ENCODE data around the gene UBA7. TPM values are rescaled to one million over a fixed set of nuclear protein-coding genes. Genes with fewer than 3 reads are reported as not detected.
"Not testable (repeated sequence)": the region's sequence is repeated elsewhere in the genome, so short reads cannot be mapped to it uniquely, and the experiment has no call there.

Gene UBA7
- polyA plus RNA-seq, 1 of the 3 experiments (the other 2 are of a cell fraction) = 22.6 TPM

- TF ChIP-seq NRF1 (IDR thresholded peaks at IDR 0.05; ENCODE audit: low read depth, low read length) = no peak
- TF ChIP-seq FOXM1 (IDR thresholded peaks at IDR 0.05; ENCODE audit: low read depth) = no peak
Observed at GRCh38 chr3:49779358-49780079, 34.2 kb downstream of the UBA7 start (continued).

- POLR2A ChIA-PET; H3K9ac ChIP-seq; H3K4me2 ChIP-seq; H3K27me3 ChIP-seq (ENCODE audit: insufficient read depth); H3K4me3 ChIP-seq (ENCODE audit: low read depth in 2 of 2, low read length in 1 of 2); H2AFZ ChIP-seq (ENCODE audit: low read depth); H3K9me3 ChIP-seq; H3K4me1 ChIP-seq (ENCODE audit: control insufficient read depth in 1 of 2, insufficient read depth in 2 of 2, low read depth in 1 of 2, low read length in 1 of 2); H3K27ac ChIP-seq (ENCODE audit: low read depth in 2 of 2, low read length in 1 of 2); DNase-seq; H3K9me2 ChIP-seq: not testable (repeated sequence)
- CTCF ChIA-PET = interaction anchor here (1.0 to 1.1 kb wide), 2 partner anchors 27 to 236 kb away, joined by 3 to 6 read pairs; partner anchors contain the start of gene INKA1
- 94% methylated on average over 8 of the region's 8 CpGs for WGBS (ENCODE audit: low lambda C conversion rate)
- Histone ChIP-seq H3K36me3 (replicated peaks in 1 of 2; ENCODE audit: control insufficient read depth in 1 of 2, insufficient read depth in 2 of 2, low read length in 1 of 2) (peaks cover 0 to 28% of the 10 kb centered on the region in 2 experiments), H3F3A (replicated peaks; ENCODE audit: insufficient read depth) (peaks cover 12% of the 10 kb centered on the region), H4K20me1 (ENCODE audit: insufficient read depth) (peaks cover 55% of the 10 kb centered on the region), H3K79me2 (ENCODE audit: insufficient read depth) (peaks cover 96% of the 10 kb centered on the region)
Observed at GRCh38 chr3:49776101-49776500, 37.7 kb downstream of the UBA7 start.

DNA sequence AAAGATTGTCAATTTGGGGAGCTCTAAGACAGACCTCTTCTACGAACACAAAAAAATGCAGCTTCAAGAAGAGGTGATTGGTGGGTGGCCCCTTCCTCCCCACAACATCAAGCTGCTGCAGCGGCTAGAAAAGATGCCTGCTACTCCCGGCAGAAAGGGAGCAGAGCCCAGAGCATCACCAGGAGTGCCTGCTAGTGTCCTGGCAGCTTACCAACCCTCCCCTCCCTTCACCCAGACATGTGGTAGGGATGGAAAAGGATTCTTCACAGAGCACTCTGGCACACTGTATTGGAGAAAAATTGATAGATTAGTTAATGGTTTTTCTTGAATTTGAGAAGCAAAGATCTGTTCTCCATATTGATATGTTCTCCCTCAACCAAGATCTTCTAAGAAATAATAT, 38.2 kb downstream of the UBA7 start:
- Histone ChIP-seq H3K4me1 (ENCODE audit: control insufficient read depth in 1 of 2, insufficient read depth in 2 of 2, low read depth in 1 of 2, low read length in 1 of 2) (peaks cover 0 to 5% of the 10 kb centered on the region in 2 experiments; a peak in 1 of 4 replicates), H3K9ac (no peak overlapping the region), H3K27me3 (ENCODE audit: insufficient read depth) (no peaks in the 10 kb centered on the region), H3K4me2 (no peak overlapping the region), H3K79me2 (ENCODE audit: insufficient read depth) (peaks cover 96% of the 10 kb centered on the region), H3K9me3 (no peaks in the 10 kb centered on the region), H3K9me2 (no peaks in the 10 kb centered on the region), H3K27ac (ENCODE audit: low read depth in 2 of 2, low read length in 1 of 2) (peak overlapping the region in 1 of 2 experiments; percentile 17; a peak in 1 of 4 replicates), H3K36me3 (replicated peaks in 1 of 2; ENCODE audit: control insufficient read depth in 1 of 2, insufficient read depth in 2 of 2, low read length in 1 of 2) (peaks cover 0 to 25% of the 10 kb centered on the region in 2 experiments), H3F3A (replicated peaks; ENCODE audit: insufficient read depth) (peaks cover 12% of the 10 kb centered on the region), H2AFZ (ENCODE audit: low read depth) (no peak overlapping the region), H4K20me1 (ENCODE audit: insufficient read depth) (peaks cover 59% of the 10 kb centered on the region), H3K4me3 (ENCODE audit: low read depth in 2 of 2, low read length in 1 of 2) (no peak overlapping the region)
- 57% methylated on average over 1 of the region's 3 CpGs for WGBS (ENCODE audit: low lambda C conversion rate)
- CTCF ChIA-PET = interaction anchor here (1.0 to 1.4 kb wide), 3 partner anchors 28 to 236 kb away, joined by 3 to 6 read pairs (median 4); partner anchors contain the start of gene INKA1
- peak; percentile 67 for DNase-seq
- POLR2A ChIA-PET = interaction anchor here (0.6 kb wide), 1 partner anchor 9 kb away, joined by 4 read pairs; no protein-coding TSS in a partner anchor
- TF ChIP-seq MXI1 (IDR thresholded peaks at IDR 0.05; ENCODE audit: low read depth, low read length) (peak; percentile 69), REST (IDR thresholded peaks at IDR 0.05; ENCODE audit: low read depth, low read length) (no peak)

Measured in SK-N-SH (cell line).